CD4-positive, alpha-beta T cell treated with Interleukin-4 for 4 hours (primary cell): Measurements from ENCODE around the gene SERINC4.
A peak's percentile ranks its signal among the peaks of the same experiment; 100 is the strongest.

Experiments
- DNase-seq: peaks from one replicate; pipeline ENCODE4 v3.0.0-alpha.2; 2020

SERINC4 gene

DNA sequence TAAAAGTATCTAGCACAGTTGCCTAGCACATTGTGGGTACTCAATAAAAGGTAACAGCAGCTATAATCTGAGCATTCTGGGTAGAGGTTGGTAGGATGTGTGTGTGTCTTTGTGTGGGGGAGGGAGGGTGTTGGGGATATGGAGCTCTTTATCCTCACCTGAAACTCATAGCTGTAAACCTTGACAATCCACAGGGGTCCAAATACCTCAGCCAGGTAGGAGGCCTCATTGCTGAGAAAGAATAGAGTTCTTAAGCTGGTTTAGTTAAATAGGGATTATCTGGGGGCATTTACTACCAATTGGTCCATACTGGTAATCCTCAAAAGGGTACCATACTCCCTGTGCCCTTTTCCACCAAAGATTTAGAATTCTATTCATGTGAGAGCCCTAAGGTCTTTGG, 4.0 kb downstream of the SERINC4 start:
- DNase-seq, result no peak

DNA sequence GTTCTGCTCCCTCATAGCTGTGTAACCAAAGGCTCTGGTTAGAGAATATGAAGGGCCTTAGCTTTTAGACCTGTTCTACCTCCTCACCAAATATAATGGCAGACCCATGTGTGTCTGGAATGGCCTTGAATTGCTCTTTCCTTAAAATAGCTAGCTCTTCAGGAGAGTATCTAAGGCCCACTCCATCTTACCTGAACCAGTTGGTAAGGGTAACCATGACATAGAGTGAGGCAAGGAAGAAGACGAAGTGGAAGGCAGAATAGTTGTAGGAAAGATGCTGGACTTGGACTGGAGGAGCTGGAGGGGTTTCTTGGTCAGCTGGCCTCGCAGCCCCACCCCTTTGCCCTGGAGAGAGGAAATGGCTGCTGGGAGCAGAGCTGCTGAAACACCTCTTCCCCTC, 4.8 kb downstream of the SERINC4 start:
- no peak for DNase-seq

DNA sequence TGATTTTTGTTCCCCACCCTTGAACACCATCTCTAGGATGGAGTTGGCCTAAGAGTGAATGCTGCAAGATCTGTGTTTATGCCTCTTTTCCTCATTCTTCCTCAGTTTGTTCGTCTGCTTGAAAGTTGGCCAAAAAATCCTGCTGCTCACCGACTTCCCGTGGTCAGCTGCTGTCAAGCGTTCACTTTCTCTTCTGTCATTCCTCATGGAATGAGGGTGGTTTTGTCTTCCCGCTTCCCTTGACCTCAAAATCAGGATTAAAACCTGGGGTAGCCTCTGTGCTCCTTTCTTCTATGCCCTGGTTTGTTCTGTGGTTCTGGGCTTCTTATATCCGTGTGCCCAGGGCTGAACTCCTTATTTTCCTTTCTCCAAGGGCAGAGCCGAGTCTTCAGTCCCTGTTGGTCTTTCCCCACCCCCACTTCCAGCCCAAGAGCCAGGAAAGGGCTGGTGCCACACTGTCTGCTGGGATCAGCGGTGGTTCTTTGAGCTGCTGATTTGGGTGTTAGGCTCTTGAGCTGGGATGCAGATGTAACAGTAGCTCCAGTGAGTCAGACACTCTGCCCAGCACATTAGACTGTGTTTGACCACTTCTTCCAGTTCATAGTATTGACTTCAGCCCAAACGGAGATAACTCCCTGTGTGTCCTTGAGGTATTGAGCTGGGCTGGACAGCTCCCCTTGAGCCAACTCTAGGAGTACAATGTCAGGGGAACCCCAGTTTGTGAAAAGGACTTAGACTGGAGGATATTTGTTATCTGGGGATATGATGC, 5.6 kb downstream of the SERINC4 start:
- DNase-seq, result no peak

DNA sequence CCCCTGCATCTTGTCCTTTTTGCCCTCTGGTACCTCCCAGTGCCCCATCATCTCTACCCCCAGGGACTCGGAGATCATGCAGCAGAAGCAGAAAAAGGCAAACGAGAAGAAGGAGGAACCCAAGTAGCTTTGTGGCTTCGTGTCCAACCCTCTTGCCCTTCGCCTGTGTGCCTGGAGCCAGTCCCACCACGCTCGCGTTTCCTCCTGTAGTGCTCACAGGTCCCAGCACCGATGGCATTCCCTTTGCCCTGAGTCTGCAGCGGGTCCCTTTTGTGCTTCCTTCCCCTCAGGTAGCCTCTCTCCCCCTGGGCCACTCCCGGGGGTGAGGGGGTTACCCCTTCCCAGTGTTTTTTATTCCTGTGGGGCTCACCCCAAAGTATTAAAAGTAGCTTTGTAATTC, 6.4 kb downstream of the SERINC4 start:
- DNase-seq, result no peak

DNA sequence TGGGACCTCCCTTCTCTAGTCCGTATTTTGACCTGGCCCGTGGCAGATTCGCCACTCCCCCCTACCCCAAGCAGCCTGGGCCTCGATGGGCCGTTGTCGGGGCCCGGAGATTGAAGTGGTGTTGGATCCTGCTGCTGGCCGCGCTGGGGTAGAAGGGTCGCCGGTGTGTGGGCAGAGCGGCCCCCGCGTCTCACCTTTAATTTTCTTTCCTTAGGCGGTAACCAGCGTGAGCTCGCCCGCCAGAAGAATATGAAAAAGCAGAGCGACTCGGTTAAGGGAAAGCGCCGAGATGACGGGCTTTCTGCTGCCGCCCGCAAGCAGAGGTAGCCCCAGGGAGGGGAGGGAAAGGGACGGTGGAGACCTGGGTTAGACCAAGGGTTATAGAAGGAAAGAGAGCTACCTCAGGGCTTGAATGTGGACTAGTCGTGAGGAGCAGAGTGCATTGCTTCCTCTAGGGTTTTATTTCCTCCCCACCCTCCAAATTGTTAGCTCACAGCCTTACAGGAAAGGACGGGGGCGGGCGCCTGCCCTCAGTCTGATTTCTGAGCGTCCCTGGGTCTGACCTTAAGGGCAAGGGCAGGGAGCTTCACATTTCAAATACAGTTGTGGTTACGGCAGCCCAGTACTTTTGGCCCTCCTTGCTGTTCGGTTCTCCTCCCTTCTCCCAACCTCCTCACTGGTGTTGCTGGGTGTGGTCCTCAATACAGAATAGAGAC, 7.1 kb downstream of the SERINC4 start:
- peak; percentile 37 for DNase-seq

DNA sequence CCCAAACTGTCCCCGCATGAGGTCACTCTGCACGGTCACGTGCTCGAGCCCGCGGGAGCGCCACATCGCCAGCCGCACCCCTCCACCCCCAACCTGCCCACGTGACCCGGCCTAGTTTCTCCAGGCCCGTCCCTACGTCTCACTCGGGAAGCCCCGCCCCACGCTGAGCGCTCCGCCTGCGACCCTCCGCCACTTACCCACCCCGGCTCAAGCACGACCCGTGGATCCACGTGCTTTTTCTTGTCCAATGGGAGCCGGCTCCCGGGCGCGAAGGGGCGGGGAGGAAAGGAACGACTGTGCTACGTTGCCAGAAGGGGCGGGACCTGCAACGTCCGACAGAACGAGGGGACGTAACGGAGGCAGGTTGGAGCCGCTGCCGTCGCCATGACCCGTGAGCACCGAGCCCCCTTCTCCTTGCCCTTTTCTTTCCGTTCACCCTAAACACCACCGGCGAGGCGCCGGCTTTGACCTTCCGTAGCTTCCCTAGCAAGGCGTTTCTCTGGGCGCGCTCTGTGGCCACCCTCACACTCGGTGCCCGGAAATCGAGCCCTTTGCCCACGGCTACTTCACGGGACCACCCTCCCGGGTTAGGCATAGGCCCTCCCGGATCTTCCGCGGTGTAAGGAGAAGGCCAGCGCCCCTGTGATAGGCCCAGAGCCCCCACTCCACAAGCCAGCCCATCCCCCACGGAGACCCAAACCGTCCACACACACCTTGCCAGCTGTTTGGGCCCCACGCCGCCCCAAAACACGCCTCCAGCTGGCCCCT, 7.8 kb downstream of the SERINC4 start, which contains the start of gene SERF2:
TSS of gene SERF2 (plus strand) at position 328 of the 768 bp plus-strand sequence. CDS start at position 385, 57 bp downstream.
- peak; percentile 100 for DNase-seq

DNA sequence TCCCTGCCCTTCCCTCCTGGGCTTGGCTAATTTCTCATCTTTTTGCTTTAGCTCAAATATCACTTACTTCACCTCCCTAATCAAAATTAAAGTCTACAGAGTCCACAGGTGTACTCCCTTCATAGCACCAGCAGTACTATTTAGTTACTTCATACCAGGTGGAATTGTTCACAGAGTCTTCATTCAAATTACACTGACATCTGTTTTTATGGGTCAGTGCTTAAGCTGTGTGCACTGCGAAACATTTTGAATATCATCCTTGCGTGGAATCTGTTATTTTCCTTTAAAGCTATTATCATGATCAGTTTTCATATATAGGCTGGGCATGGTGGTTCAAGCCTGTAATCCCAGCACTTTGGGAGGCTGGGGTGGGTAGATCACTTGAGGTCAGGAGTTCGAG, 10.6 kb downstream of the SERINC4 start:
- no peak for DNase-seq

DNA sequence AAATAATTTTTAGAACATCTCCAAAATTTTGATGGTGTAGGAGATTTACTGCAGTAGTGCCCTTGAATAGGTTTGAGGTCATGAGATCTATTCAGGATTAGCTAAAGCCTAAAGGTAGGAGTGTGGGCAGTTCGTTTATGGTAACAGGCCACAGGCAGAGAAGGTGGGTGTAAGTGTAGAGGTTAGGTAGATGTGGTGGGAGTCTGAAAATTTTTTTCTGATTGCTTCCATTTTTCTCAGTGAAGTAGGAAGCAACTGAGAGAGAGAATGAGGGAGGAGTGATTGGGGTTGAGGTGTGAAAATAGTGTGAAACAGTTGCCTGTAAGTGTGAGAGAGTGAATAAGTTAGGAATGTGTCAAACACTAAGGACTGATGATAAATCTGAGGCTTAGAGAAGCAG, 21.0 kb downstream of the SERINC4 start:
- DNase-seq, result no peak

DNA sequence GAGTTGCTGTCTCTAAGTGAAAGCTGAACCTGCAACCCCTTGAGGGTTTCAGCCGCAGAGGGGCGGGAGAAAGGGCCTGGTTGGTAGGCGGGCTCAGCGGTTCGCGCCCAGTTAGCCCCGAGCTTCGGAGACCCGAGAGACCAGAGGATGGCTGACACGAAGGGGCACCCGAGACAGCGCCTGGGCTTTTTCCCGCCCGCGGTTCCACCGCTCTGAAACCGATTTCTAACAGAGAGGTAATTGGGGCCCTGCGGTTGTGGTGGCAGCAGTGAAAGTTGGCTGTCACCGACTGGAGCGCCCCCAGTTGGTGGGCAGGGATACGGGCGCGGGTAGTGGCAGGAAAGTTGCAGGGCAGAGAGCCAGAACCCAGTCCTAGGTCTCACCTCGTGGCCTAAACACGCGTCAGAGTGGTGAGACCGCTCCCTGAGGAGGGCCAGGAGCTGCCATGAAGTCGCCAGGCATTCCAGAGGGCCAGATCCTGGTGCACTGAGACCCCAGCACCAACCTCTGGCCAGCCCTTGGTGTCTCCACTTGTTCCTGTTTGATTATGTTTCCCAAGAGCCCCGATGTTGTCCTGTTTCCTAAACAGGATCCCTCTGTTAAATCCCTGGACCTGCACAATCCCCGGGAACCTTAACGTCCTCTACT, 22.6 kb downstream of the SERINC4 start:
- DNase-seq, result peak; percentile 75

DNA sequence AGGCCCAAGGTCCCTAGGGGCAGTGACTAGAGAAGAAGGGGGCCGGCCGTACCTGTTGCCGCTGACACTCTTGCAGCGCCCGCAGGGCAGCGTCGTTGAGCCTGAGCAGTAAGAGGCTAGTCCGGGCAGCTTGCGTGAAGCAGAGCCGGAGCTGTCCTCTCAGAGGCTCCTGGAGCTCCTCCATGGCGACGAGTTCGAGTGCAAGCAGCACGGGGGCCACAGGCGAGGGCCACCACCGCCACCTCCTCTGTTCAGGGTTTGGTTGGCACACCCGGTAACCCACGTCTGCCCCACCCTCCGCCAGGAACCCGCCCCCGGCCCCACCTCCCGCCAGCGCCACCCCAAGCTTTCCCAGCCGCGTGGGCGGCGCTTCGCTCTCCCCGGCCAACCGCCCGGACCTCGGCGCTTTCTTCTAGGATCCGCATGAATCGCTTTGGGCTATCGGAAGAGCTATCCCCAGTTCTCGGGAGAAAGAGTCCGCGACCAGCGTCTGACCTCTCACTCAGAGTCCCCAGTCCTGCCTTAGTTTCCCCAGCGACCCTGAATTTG, 23.2 kb downstream of the SERINC4 start, which contains the start of gene ELL3:
TSS of gene ELL3 (minus strand) at position 249 of the 549 bp plus-strand sequence. CDS start at position 184, 65 bp downstream.
- peak; percentile 66 for DNase-seq

DNA sequence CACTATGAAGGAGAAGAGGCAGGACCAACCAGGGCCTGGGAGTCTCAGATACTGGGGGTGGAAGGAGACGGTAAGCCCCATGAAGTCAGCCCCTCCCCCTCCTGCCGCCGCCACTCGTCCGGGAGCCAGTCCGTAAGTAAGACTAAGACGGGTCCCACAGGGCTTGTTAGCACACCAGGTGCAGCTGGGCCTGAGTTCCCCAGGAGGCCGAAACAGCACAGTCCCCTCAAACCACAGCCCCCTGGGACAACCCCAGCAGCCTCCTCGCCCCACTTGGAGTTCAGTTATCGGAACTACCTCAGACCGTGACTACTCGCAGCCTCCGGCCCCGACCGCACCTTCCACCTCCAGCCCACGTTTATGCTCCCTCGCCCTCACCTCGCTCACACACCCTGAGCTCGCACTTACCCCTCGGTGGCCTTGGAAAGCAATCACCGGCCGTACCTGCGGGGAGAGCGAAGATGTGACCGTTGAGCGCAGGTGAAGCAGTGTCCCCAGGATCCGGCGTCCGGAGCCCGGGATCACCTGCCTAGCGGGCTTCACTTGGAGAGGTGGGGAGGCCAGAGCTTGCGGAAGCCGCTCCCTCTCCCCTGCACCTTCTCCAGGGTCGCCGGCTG, 23.8 kb downstream of the SERINC4 start:
- no peak for DNase-seq

DNA sequence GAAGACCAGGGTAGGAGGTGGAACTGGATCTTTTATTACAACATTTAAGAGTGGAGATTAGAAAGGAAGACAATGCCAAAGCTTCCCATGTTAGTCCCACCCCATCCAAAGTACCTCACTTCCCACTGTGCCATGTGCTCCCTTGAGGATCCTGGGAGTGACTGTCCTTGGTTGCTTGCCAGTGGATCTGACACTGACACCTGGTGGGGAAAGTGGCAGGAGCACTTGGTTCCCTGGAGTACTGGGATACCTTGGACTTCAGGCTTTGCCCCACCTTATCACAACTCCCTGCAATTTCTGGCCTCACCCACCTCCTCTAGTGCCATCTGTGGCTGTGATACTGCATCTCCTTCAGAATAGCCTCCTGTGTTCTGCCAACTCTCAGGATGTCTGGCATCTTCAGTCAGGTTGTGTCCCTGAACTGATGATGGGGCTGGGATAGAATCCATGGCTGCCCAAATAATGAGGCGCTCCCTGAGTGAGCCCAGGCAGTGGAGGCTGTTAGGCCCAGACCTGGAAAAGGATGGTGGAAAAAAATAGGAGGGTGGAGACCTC, 24.5 kb downstream of the SERINC4 start:
- no peak for DNase-seq

DNA sequence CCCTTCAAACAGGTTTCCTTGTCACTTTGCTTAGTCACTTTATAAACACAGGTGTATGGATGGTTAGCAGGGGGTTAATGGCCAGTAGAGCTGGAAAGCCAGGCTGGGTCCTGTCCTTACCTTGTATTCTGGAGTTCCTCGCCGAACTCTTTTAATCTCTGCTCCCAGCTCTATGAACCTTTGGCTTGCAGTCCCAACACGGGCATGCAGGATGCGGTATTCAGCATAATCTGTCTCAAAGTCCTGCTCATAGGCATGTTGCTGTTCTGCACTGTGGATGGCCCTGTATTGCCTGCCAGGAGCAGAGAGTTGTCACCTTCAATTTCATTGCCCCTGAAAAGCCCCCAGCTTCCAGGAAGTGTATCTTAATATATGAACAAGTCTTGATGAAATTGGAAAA, 26.0 kb downstream of the SERINC4 start:
- DNase-seq, result no peak

DNA sequence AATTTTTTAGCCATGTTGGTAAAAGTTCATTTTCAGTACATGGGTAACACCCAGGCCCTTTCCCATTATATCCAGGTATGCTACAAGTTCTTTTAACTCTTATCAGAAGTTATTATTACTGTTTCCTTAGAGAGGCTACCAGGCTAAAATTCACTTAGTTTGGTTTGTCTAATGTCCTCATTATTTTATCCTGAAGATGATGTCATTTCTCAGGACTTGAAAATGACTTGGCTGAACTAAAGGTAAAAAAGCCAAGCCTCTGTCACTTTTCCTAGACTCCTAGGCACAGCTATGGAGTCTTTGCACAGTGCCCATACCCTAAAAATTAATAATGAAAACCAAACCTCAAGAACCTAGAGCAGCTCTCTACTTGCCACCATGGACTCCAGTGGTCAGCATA, 27.4 kb downstream of the SERINC4 start:
- DNase-seq, result no peak

DNA sequence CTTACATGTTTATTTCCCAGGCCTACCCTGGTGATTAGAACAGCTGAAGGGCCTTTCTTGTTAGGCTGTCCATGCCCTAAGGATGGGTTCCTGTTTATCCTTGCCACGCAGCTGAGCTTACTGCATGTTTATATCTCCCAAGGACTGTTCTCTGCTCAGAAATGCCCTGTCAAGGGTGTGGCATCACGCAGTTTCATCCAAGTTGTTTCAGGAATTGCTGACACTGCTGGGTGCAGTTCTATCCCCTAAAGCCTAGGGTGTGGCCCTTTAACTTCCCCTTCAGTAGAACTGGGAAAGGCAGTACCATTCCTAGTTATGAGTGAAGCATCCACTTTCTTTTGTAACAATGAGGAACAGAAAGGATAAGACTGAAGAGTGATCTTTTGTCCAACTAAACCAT, 28.2 kb downstream of the SERINC4 start:
- no peak for DNase-seq

DNA sequence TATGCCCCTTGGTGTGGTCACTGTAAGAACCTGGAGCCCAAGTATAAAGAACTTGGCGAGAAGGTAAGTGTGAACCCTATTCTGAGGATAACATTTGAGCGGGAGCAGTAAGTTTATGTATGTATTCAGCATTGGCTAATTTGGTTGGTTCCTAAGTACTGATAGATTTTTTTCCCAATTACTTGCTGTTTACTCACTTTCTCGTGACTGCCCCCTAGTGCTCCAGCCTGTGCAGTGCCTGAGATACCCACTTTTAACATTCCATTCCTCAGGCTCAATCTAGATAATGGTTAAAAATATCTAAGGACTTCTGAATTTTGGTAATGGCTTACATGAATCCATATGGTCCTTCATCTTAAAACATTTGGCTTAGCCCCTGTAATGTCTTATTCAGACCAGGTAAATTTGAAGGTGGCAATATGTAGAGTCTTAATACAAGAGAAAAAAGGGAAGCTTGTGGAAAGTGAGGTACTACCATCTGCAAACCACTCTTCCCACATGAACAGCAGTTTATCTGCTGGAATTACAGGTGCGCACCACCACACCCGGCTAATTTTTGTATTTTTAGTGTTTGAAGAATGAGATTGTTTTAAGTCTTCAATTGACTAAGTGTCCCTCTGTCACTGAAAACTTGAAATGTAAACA, 30.3 kb downstream of the SERINC4 start:
- DNase-seq, result peak; percentile 64

DNA sequence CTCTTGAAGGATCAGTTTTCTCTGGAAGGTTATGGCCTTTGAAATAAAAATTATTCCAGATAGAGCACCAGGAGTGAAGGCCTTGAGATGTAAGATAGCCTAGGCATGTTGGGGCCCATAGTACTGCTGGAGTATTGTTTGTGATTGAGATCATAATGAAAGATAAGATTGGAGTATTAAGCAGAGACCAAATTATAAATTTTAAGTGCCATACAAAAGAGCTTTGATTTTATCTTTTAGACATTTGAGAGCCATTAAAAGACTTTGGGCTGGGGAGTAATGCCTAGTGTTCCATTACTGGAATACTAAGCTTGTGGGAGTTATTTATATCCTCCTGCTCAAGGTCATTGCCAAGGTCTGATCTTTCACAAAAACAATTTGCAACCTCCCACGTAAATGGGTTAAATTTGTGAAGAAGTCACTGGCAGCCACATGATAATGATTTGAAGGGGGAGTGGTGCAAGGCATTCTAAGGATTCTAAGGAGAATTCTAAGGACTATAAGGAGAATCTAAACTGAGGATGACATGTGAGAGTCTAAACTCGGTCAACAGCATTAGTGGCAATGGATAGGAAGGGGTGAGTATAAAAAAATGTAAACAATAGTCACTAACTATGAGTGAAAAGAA, 36.1 kb downstream of the SERINC4 start:
- DNase-seq, result no peak

DNA sequence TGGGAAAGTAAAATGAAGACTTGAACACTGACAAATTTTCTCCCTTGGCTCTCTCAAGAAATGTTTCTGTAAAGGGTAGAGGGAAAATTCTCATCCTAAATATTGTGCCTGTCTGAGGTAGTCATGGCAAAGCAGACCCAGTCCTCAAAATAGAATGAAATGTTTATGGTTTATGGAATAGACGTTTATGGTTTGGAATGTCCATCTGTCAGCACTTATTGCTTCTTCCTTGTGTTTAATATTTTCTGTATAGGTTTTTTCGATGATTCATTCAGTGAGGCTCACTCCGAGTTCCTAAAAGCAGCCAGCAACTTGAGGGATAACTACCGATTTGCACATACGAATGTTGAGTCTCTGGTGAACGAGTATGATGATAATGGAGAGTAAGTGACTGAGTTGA, 37.2 kb downstream of the SERINC4 start:
- DNase-seq, result no peak

DNA sequence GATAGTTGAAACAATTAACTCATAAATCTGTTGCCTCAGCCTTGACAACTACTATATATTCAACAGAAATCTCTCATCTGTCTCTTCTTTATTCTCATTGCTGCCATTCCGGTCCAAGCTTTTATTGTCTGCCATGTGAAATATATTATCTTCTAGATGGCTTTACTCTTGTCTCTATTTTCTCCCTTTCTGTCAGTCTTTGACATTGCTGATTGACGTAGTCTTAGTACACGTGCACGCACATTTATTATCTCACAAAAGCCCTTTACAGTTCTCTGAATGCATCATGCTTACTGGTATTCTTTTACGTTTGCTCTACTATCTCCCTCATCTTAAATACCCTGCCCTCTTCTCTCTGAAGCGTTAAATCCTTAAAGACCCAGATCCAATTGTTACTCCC, 48.1 kb downstream of the SERINC4 start:
- DNase-seq, result no peak

DNA sequence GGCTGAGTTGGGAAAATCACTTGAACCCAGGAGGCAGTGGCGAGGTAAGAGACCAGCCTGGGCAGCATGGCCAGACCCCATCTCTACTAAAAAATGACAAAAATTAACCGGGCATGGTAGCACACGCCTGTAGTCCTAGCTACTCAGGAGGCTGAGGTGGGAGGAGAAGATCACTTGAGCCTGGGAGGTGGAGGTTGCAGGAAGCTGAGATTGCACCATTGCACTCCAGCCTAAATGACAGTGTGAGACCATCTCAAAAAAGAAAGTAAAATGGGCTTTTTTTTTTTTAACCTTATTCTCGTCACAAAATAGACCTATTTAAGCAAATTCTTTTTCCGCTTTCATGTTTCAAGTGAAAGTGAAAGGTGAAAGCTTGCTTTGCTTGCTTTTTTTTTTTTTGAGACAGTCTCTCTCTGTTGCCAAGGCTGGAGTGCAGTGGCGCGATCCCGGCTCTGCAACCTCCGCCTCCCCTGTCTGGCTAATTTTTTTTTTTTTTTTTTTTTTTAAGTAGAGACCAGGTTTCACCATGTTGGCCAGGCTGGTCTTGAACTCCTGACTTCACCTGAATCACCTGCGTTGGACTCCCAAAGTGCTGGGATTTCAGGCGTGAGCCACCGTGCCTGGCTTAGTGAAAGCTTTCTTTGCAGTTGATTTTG, 50.2 kb downstream of the SERINC4 start:
- DNase-seq, result peak; percentile 65
